GM18526 (cell line): ENCODE data around the gene SHFL.

Experiments used
- POLR2A ChIP-seq: IDR thresholded peaks from 3 replicates; pipeline ENCODE4 v1.6.1; 2011; ENCODE audit not compliant: insufficient read length; ENCODE audit errors: extremely low read depth

The SHFL gene

DNA sequence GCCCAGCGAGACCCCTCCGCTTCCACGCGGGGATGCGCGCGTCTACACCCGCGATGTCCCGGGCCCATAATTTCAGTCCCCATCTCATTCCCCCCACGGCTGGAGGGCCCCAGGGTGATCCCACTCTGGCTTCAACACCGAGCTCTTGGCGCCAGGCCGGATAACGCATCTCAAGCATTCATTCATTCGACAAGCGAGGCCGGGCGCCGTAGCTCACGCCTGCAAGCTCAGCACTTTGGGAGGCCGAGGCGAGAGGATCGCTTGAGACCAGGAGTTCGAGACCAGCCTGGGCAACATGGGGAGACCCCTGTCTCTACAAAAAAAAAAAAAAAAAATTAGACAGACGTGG, 10.5 kb downstream of the SHFL start:
- TF ChIP-seq POLR2A, result no peak

DNA sequence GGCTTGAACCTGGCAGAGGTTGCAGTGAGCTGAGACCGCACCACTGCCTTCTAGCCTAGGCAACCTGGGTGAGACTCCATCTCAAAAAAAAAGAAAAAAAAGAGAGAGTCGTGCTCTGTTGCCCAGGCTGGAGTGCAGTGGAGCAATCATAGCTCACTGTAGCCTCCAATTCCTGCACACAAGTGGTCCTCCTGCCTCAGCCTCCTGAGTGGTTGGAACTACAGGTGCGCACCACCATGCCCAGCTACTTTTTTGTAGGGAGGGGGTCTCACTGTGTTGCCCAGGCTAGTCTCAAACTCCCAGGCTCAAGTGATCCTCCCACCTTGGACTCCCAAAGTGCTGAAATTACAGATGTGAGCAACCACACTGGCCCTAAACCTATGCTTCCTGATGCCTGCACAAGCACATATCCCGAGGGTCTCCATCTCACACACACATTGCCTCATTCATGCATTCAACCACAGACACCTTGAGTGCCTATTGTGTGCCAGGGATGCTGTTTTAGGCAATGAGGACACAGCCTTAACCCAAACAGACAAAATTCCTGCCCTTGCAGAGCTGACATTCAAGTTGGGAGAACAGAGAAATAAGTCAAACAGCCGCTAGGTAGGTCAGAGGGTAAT, 14.2 kb downstream of the SHFL start:
- no peak for TF ChIP-seq POLR2A

DNA sequence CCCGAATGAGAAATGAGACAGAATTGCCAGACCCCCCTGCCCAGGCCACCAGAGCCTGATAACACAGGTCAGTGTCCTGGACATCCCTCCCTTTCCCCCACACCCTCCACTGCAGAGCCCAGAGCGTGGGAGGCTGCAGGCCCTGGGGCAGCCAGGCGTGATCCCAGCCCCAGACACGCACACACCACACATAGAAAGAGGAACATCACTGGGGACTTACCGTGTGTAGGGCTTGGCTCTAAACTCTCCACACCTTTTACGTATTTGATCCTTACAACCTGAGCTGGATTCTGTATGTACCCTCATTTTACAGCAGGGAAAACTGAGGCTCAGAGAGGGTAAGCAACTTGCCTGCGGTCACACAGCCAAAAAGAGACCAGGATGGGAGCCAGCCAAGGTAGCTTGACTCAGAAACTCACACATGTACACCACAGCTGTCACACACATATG, 16.7 kb downstream of the SHFL start:
- TF ChIP-seq POLR2A, result no peak

DNA sequence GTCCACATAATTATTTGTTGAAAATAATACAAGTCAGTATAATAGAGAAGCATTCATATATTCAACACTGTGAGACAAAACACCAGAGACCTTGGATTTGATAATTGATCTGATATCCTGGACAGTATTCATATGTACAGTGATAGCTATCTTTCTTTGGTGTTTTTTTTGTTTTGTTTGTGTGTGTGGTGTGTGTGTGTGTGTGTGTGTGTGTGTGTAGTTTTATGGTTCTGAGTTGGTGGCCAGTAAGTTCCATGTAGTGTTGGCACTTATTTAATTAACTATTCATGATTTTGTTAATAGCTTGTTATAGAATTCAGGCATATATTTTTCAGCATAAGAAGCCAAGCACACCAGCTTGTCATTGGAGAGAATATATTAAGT, 18.0 kb downstream of the SHFL start:
- TF ChIP-seq POLR2A, result no peak

DNA sequence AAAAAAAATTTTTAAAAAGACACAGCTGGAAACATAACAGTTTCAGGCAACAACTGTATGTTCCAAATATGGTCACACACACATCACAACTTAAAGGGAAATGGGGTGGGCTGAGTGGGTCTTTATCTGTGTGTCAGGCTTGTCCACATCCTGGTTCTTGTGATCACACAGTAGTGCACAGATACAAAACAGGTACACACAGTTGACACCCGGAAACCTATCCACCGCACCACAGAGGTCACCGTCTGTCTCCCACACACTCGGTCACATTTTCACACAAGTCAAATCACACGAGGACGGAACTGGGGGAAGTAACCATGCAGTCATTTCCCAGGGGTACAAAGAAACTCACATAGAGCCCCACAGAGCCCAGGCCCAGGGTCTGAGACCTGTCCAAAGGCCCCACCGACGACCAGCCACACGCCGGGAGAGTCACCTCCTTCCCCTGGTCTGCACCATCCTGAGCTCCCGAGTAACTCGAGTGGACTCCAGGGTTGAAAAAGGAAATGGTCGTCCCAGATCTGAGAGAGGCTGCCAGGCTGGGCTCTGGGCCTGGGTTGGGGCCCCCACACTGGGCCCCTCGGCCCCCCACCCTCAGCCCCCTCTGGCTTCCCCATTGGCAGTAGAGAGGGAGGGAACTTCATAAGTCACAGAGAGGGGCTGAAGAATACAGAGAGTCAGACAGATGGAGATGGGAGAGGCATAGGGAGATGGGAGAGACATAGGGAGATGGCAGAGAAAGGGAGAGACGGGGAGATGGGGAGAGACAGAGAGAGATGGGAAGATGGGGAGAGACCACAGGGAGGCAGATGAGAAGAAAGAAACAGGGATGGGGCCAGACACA, 18.8 kb downstream of the SHFL start:
- TF ChIP-seq POLR2A, result peak; percentile 43

DNA sequence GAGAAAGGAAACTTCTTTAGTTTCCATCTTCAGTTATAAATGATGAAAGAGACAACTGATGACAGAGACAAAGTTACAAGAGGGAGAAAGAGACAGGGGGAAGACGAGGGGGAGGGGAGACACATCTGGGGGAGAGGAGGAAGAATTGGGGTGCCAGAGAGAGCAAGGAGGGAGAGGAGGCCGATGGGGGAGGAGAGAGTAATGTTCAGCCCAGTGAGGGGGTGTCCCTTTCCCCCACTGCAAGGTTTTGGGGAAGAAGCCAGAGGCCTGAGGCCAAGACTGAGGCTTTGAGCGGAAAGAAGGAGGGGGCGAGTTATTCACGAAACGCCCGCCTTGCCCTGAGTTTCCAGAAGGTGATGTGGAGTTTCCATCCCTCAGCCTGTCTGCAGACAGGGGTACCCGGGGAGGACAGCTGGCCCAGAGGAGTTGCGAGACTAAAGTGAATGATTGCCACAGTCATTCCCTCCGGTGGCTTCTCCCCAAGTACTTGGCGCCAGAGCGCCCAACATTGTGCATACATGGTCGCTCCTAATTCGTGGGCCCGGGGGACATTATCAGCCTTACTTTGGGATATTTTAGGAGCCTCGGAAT, 19.5 kb downstream of the SHFL start:
- no peak for TF ChIP-seq POLR2A

DNA sequence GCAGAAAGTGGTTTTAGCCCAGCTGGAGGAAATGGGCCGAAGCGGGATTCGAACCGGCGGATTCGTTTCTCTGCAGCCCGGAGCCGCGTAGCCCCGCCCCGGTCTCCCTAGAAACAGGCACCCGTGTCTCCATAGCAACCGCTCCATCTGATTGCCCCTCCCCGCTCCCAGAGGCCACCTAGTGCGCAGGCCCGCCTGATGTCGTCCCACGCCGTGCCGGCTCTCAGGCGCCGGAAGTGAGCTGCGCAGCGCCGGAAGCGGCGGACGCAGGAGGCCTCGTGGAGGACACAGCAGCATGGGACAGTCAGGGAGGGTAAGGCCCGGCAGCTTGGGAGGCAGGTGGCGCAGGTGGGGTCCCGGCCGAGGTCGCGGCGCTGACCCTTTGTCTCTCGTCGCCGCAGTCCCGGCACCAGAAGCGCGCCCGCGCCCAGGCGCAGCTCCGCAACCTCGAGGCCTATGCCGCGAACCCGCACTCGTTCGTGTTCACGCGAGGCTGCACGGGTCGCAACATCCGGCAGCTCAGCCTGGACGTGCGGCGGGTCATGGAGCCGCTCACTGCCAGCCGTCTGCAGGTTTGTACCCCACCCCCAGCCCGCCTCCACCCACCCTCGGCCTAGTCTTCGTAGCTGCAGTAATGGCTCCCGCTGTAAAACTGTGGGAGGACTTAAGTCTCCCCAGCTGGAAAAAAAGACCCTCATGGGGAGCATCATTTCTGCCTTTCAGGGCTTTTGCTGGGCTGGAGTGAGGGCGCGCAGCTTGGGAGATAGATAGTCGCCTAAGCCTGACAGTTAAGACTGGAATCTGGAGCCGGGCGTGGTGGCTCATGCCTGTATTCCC, 20.2 kb downstream of the SHFL start, which contains the start of gene PPAN:
Gene PPAN (plus strand): TSS at position 263 of the 837 bp plus-strand sequence. CDS start 33 bp downstream, at position 296.
- peak; percentile 84 for TF ChIP-seq POLR2A

DNA sequence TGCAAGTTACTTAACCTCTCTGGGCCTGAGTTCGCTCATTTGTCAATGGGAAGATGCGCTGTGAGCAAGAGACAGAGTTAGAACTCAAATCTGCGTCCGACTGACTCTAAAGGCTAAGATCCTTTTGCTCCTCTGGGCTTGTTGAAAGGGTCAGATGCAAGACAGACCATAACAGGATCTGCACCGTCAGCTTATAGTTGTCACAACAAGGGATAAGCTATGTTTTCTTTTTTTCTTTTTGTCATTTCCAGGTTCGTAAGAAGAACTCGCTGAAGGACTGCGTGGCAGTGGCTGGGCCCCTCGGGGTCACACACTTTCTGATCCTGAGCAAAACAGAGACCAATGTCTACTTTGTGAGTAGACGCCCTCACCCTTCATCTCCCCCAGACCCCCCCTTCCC, 21.1 kb downstream of the SHFL start:
- no peak for TF ChIP-seq POLR2A

DNA sequence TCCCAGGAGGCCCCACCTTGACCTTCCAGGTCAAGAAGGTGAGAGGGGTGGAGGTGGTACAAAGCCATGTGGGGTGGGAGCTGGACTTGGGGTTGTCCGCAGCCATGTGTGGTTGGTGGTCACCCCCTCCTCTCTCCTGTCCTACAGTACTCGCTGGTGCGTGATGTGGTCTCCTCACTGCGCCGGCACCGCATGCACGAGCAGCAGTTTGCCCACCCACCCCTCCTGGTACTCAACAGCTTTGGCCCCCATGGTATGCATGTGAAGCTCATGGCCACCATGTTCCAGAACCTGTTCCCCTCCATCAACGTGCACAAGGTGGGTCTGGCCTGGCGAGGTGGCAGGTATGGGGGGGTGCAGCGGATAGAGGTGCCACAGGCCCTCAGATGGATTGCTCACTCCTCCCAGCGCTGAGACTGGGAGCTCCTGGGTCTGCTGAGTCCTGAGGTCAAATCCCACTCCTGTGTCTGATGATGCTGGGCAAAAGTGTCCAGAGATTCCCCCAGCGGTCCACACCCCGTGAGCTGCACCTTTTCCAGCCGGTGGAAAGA, 21.8 kb downstream of the SHFL start:
- TF ChIP-seq POLR2A, result no peak

DNA sequence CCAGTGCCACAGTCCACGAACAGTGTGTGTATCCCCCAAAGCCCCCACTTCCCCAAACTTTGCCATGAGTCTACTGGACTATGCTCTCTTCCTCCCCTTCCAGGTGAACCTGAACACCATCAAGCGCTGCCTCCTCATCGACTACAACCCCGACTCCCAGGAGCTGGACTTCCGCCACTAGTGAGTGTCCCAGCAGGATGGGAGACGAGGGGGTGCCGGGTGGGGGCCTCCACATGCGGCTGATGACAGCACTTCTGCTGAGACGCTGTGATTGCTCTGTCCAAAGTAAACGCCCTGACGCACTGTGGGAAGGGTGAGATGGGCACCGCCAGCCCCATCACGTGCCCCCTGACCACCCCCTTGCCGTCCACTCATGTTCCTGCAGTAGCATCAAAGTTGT, 23.4 kb downstream of the SHFL start:
- no peak for TF ChIP-seq POLR2A

DNA sequence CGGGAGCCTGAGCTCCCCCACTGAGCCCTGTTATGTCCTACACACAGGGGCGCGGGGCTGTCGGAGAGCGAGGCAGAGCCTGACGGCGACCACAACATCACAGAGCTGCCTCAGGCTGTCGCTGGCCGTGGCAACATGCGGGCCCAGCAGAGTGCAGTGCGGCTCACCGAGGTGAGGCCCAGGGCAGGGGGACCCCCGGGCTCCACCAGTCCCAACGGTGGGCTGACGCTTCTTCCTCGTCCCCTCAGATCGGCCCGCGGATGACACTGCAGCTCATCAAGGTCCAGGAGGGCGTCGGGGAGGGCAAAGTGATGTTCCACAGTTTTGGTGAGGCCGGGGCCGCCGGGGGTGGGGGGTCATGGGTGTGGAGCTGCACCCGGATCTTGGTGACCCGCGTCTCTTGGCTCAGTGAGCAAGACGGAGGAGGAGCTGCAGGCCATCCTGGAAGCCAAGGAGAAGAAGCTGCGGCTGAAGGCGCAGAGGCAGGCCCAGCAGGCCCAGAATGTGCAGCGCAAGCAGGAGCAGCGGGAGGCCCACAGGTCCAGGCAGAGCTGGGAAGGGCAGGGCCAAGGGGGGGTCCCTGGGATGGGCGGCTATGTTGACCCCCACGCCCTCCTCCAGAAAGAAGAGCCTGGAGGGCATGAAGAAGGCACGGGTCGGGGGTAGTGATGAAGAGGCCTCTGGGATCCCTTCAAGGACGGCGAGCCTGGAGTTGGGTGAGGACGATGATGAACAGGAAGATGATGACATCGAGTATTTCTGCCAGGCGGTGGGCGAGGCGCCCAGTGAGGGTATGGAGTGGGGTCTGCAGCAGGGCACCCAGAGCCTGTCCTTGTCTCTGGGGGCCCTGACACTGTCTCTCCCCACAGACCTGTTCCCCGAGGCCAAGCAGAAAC, 24.2 kb downstream of the SHFL start:
- TF ChIP-seq POLR2A, result peak; percentile 19

DNA sequence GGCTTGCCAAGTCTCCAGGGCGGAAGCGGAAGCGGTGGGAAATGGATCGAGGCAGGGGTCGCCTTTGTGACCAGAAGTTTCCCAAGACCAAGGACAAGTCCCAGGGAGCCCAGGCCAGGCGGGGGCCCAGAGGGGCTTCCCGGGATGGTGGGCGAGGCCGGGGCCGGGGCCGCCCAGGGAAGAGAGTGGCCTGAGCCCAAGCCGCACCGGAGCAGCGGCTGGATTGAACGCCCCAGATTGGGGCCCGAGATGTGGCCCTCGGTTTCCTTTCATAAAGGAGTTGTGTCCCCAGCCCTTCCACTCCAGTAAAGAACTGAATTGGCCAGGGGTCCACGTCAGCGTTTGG, 24.8 kb downstream of the SHFL start:
- no peak for TF ChIP-seq POLR2A

DNA sequence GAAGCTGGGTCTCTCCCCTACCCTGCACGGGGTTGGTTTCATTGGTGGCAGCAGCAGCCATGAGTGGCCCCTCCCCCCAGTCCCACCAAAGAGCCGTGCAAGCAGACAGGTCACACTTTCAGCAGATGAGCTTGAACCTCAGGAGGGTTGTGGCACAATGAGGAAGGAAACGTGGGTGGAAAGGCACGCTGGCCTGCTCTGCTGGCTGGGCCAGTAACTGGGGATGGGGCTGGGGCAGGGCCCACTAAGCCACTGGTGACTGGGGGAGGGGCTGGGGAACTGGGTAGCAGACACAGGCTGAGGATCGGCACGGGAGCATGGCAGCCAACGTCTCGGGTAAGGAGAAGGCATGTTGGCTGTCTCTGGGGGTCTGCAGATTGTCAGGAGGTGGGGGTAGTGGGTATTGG, 25.3 kb downstream of the SHFL start, which contains the start of gene P2RY11:
Gene P2RY11 (plus strand): TSS at position 289 of the 407 bp plus-strand sequence. CDS start 29 bp downstream, at position 318.
- TF ChIP-seq POLR2A, result peak; percentile 42
